EH (cell line): ENCODE measurements around the gene XPA.
"Not testable (repeated sequence)": the region's sequence is repeated elsewhere in the genome, so short reads cannot be mapped to it uniquely, and the experiment has no call there.

Experiments used
- DNase-seq: peaks from one replicate; pipeline ENCODE4 v3.0.0-alpha.2; 2015; ENCODE audit warnings: low read depth

The XPA gene

DNA sequence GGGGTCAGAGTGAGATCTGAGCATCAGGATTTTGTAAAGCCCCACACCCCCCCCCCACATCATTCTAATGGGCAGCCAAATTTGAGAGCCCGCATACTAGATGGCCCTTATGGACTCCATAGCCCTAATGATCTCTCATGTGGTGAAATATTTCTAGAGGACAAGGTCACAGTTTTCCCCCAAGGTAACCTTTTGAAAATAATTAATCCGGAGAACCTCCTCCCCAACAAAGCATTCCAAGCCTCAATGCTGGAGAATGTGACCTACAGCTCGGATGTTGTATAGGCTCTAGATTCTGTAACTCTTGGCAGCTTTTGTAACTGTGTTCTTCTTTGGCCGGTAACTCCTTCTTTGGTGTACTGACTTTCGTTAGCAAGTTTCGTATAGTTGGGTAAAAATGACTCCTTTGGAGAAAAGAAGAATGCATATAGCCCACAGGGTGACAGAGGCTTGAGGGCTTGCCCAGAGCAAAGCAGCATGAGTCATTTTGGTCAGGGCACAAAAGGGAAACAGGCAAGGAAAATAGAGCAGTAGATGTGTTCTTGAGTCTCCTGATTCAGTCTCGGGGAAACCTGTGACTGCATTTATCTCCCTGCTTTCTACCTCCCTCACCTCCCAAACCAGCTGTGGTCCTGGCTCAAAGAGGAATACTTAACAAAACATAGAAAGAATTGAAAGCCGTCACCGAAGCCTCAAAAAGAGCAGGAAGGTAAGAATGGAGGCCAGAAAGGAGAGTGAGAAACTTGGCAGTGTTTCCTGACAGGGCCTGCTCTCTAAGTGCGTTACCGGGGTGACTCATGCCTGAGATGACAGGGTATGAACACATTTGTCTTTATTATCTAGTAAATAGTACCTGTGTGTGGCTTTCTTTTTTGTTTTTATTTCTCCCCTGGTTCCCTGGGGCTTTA lies 6.6 kb upstream of the XPA start:
- peak; percentile 83 for DNase-seq

DNA sequence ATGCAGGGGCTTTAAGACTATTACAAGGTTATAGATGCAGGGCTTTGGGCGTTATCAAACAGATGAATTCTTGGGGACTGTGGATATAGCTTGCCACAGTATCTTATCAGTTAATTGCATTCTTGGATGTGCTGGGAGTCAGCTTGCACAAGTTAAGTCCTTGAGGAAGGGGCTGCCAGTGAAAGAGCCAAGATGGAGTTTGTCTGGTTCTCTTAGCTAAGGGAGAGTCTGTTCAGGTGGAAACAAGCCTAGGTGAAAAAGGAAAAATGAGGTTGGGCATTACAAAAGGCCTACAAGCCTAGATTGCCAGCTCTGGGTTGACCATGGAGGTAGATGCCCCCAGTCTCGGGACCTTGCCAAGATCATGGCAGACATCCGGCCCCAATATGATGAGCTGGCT lies 2.7 kb upstream of the XPA start:
- not testable (repeated sequence) for DNase-seq

DNA sequence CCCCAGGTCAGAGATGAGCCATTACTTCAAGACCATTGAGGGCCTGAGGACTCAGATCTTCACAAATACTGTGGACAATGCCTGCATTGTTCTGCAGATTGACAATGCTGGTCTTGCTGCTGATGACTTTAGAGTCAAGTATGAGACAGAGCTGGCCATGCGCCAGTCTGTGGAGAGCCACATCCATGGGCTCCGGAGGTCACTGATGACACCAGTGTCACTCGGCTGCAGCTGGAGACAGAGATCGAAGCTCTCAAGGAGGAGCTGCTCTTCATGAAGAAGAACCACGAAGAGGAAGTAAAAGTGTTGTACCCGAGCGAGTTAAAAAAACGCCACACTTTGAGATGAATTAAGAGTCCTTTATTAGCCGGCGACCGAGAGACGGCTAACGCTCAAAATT lies 2.1 kb upstream of the XPA start:
- not testable (repeated sequence) for DNase-seq

GRCh38 chr9:97698865-97699264 lies 1.7 kb upstream of the XPA start:
- no peak for DNase-seq

DNA sequence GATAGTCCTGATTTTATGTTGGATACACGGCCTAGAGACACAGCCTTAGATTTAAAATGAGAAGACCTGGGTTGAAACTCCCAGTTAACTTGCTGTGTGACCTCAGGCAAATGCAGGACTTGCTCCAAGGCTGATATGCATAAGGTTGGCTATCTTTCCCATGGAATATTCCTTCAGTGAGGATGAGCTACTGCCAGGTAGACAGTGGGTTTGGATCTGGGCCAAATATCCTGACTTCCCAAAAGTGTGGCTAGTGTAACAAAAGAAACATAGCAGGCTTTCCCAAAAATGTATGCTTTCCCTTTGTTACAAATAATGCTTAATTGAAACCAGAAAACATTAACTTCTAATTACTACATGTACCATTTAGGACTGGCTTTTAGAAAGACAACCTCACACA lies 697 bp upstream of the XPA start:
- DNase-seq: no peak

GRCh38 chr9:97695995-97696802 lies 941 bp downstream of the XPA start:
- peak; percentile 50 for DNase-seq

GRCh38 chr9:97695390-97695789 lies 1.8 kb downstream of the XPA start:
- DNase-seq: peak; percentile 11

- no peak for DNase-seq
Measured at GRCh38 chr9:97694769-97695168, 2.4 kb downstream of the XPA start.

GRCh38 chr9:97689401-97690180 lies 7.5 kb downstream of the XPA start:
- DNase-seq: peak; percentile 50

- no peak for DNase-seq
Measured at GRCh38 chr9:97688654-97689053, 8.5 kb downstream of the XPA start.

GRCh38 chr9:97682242-97682641 lies 14.9 kb downstream of the XPA start:
- no peak for DNase-seq

- no peak for DNase-seq
Measured at GRCh38 chr9:97675655-97676054, 21.5 kb downstream of the XPA start.

GRCh38 chr9:97673922-97674321 lies 23.2 kb downstream of the XPA start:
- no peak for DNase-seq

GRCh38 chr9:97672403-97672802 lies 24.7 kb downstream of the XPA start:
- DNase-seq: no peak

GRCh38 chr9:97670586-97670985 lies 26.6 kb downstream of the XPA start:
- no peak for DNase-seq

DNA sequence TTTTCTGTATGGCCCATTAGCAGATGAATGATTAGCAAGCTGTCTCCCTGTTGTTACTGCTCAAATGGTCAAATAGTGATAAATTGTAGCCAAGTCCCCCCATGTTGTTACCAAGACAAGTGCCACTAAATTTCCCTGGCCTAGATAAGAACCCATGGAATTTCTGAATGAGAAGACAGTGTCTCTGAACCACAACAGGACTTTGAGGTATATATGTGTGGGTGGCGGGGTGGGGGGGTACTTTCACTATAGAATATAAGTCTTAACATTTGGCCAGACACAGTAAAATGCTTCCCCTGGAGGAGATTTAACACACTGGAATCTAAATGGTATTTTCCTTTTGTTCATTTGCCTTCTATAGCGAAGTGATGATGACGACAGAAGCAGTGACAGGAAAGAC lies 28.7 kb downstream of the XPA start:
- no peak for DNase-seq

GRCh38 chr9:97666907-97667686 lies 30.0 kb downstream of the XPA start:
- no peak for DNase-seq

- no peak for DNase-seq
Measured at GRCh38 chr9:97665742-97666141, 31.4 kb downstream of the XPA start.

DNA sequence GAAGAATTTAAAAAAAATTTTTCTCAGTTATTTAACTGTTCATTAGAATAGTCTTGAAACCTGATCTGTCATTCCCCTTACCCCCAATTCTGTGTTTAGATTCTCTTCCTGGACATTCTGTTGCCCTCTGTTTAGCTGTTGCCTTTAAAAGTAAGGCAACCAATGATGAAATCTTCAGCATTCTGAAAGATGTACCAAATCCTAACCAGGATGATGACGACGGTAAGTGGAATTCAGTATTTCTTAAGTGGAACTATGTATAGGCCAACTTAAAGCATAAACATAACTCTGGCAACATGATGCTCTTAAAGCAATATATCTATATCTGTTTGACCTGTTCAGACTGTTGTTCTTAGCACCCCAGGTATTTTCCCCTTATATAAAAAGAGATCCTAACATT lies 36.3 kb downstream of the XPA start:
- DNase-seq: peak; percentile 22

GRCh38 chr9:97660340-97660739 lies 36.8 kb downstream of the XPA start:
- no peak for DNase-seq

- no peak for DNase-seq
Measured at GRCh38 chr9:97659771-97660170, 37.4 kb downstream of the XPA start.

DNA sequence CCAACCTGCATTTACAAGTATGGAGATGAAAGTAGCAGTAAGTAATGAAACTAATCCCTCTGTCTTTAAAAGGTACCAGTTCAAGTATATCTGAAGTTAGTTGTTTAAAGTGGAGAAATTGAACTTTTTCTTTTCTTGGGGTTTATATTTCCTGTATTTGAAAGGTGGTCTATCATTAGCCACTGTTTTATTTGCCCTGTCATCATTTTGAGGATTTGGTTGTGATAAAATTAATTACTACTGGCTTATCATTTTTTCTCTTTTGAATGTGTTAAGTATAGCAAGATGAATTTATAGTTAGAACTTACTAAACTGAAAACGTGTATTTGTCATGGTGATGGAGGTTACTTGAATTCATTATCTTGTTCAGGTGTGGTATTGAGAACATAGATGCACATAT lies 38.4 kb downstream of the XPA start:
- DNase-seq: no peak
